Right lobe of liver (tissue), 6 donors: ENCODE data around the gene OTUD4. TPM values are rescaled to one million over a fixed set of nuclear protein-coding genes. Genes with fewer than 3 reads are reported as not detected.

ENCODE experiments used
- ATAC-seq, 4 donors: fragments of 200-7000 bp; cut with Tn5 transposase; one replicate each; pipeline ENCODE4 v1.9.1; 2020; ENCODE audit warnings: mild to moderate bottlenecking in 4 of 4, moderate library complexity in 4 of 4
- DNase-seq, 3 donors: peaks; one replicate each; pipeline ENCODE4 v3.0.0-alpha.2; 2020
- H3K27ac ChIP-seq, 3 donors: fragments of 200-600 bp; one replicate each; pipeline ENCODE4 v1.8.0; 2022
- H3K27me3 ChIP-seq, 2 donors: fragments of 200-600 bp; one replicate each; pipeline ENCODE4 v1.8.0; 2022
- H3K36me3 ChIP-seq, 4 donors: fragments of 200-600 bp; sonication (generic) in 1 of 4; one replicate each; pipeline versions ENCODE4 v1.5.1 to v1.8.0; 2017 to 2022; ENCODE audit warnings: control low read depth in 1 of 4
- H3K4me1 ChIP-seq, 4 donors: fragments of 200-600 bp; sonication (generic) in 1 of 4; one replicate each; pipeline versions ENCODE4 v1.5.1 to v1.8.0; 2017 to 2022; ENCODE audit warnings: control low read depth in 1 of 4
- H3K4me3 ChIP-seq, 3 donors: fragments of 200-600 bp; one replicate each; pipeline ENCODE4 v1.8.0; 2022
- H3K9me3 ChIP-seq, 4 donors: fragments of 200-600 bp; sonication (generic) in 1 of 4; one replicate each; pipeline versions ENCODE4 v1.5.1 to v1.8.0; 2017 to 2022; ENCODE audit warnings: control low read depth in 1 of 4
- POLR2A ChIP-seq: fragments of 450-650 bp; IDR thresholded peaks from one replicate; pipeline ENCODE4 v1.6.1; 2017; ENCODE audit warnings: antibody characterized with exemption, mild to moderate bottlenecking
- WGBS: methylation state at CpG from one replicate; pipeline ENCODE4 v1.1.6; 2018; ENCODE audit warnings: low coverage, low lambda C conversion rate; ENCODE audit not compliant: insufficient coverage; ENCODE audit errors: missing lambda C conversion rate; 5-methylcytosine and 5-hydroxymethylcytosine counted together
- intact Hi-C, 2 donors: fragments of 100-400 bp; cut with DNase I; formaldehyde crosslinking; loops; one replicate each; pipeline versions ENCODE4 v1.11.2 to v1.14.1; 2022
- total RNA-seq, 6 experiments: library from RNA; depleted of rRNA in 2 of 6; stranded (reverse); fragments of >200 nt in 2 of 6; fragmentation: NEBNext Ultra II Directional in 3 of 6; extraction: Animal tissue kit (Norgen Biotek cat#: 25700) in 3 of 6; gene quantifications; one replicate each; pipeline versions ENCODE4 v1.1.0 to v1.2.4, GENCODE V29; 2016 to 2023
- TF ChIP-seq, protein P1 (sequence below), 4 donors: fragments of 200-600 bp in 3 of 4; fragments of 450-650 bp in 1 of 4; IDR thresholded peaks; one replicate each; pipeline versions ENCODE4 v1.5.1 to v1.8.0; 2016 to 2022; ENCODE audit warnings: antibody characterized with exemption in 4 of 4, mild to moderate bottlenecking in 2 of 4
- donor health status: DM: no; HTN: yes; CAD: no.
- donor health status: DM: no; HTN: no; CAD: no.
- donor health status: DM: no; HTN: no; CAD: no.
- donor health status: DM: no; HTN: yes; CAD: no.
- donor health status: DM: no; HTN: yes; CAD: no.

The OTUD4 gene
- total RNA-seq, 6 experiments from 2014 or later = 13.8 to 25.6 (median 20.2) TPM

- 89% methylated on average over 2 of the region's 2 CpGs for WGBS
- Histone ChIP-seq H3K27ac (no peak overlapping the region), H3K27me3 (no peaks in the 10 kb centered on the region), H3K4me1 (peaks cover 0 to 21% (median 10%) of the 10 kb centered on the region in 4 donors), H3K36me3 (peaks cover 0 to 32% (median 0%) of the 10 kb centered on the region in 4 donors), H3K4me3 (no peak overlapping the region), H3K9me3 (no peaks in the 10 kb centered on the region)
- intact Hi-C loops = no loop called here
- no peak for ATAC-seq
- DNase-seq = no peak
- TF ChIP-seq, protein P1, sequence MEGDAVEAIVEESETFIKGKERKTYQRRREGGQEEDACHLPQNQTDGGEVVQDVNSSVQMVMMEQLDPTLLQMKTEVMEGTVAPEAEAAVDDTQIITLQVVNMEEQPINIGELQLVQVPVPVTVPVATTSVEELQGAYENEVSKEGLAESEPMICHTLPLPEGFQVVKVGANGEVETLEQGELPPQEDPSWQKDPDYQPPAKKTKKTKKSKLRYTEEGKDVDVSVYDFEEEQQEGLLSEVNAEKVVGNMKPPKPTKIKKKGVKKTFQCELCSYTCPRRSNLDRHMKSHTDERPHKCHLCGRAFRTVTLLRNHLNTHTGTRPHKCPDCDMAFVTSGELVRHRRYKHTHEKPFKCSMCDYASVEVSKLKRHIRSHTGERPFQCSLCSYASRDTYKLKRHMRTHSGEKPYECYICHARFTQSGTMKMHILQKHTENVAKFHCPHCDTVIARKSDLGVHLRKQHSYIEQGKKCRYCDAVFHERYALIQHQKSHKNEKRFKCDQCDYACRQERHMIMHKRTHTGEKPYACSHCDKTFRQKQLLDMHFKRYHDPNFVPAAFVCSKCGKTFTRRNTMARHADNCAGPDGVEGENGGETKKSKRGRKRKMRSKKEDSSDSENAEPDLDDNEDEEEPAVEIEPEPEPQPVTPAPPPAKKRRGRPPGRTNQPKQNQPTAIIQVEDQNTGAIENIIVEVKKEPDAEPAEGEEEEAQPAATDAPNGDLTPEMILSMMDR (IDR thresholded peaks at IDR 0.05) = no peak
- TF ChIP-seq POLR2A = no peak
These were observed 77.8 kb downstream of the OTUD4 start for GRCh38 chr4:145102619-145103018.

GRCh38 chr4:145101091-145101490, 79.3 kb downstream of the OTUD4 start:
- WGBS = 88% methylated on average over 1 of the region's 1 CpG
- intact Hi-C loops = no loop called here
- peaks cover 0 to 31% (median 14%) of the 10 kb centered on the region in 4 donors for H3K4me1 ChIP-seq

GRCh38 chr4:145099653-145100052, 80.7 kb downstream of the OTUD4 start:
- no peak for DNase-seq

More at GRCh38 chr4:145101091-145101490, 79.3 kb downstream of the OTUD4 start:
- ATAC-seq (peak in 1 of 4 donors; percentile 12), DNase-seq (no peak)
- H3K36me3 ChIP-seq = peaks cover 0 to 19% (median 0%) of the 10 kb centered on the region in 4 donors
- H3K27ac ChIP-seq = no peak overlapping the region
- H3K27me3 ChIP-seq = no peaks in the 10 kb centered on the region
- no peak overlapping the region for H3K4me3 ChIP-seq
- no peaks in the 10 kb centered on the region for H3K9me3 ChIP-seq
- TF ChIP-seq POLR2A = no peak
- TF ChIP-seq, protein P1 (IDR thresholded peaks at IDR 0.05) = no peak

GRCh38 chr4:145098675-145099037, 81.7 kb downstream of the OTUD4 start:
- Histone ChIP-seq H3K36me3 (peaks cover 0 to 14% (median 2%) of the 10 kb centered on the region in 4 donors), H3K4me3 (peak overlapping the region; percentile 71 to 75 (median 74)), H3K4me1 (peaks cover 0 to 31% (median 14%) of the 10 kb centered on the region in 4 donors), H3K27ac (peak overlapping the region; percentile 84 to 94 (median 92)), H3K9me3 (no peaks in the 10 kb centered on the region), H3K27me3 (no peaks in the 10 kb centered on the region)
- TF ChIP-seq, protein P1 (IDR thresholded peaks at IDR 0.05) = no peak
- no peak for TF ChIP-seq POLR2A
- intact Hi-C loops = no loop called here
- DNase-seq (no peak), ATAC-seq (peak; percentile 1 to 37 (median 18))
- WGBS = 0% methylated on average over 8 of the region's 9 CpGs

More at GRCh38 chr4:145099653-145100052, 80.7 kb downstream of the OTUD4 start:
- H3K4me3 ChIP-seq = peak overlapping the region in 1 of 3 donors; percentile 74
- H3K27me3 ChIP-seq = no peaks in the 10 kb centered on the region
- peaks cover 0 to 13% (median 0%) of the 10 kb centered on the region in 4 donors for H3K36me3 ChIP-seq
- intact Hi-C loops = no loop called here
- TF ChIP-seq, protein P1 (IDR thresholded peaks at IDR 0.05) = no peak
- no peak for TF ChIP-seq POLR2A
- H3K9me3 ChIP-seq = no peaks in the 10 kb centered on the region
- no peak for ATAC-seq
- 26% methylated on average over 5 of the region's 5 CpGs for WGBS
- H3K27ac ChIP-seq = no peak overlapping the region
- peaks cover 0 to 31% (median 14%) of the 10 kb centered on the region in 4 donors for H3K4me1 ChIP-seq
